HepG2 (cell line): Measurements from ENCODE around the gene ETV5. TPM values are rescaled to one million over a fixed set of nuclear protein-coding genes. Genes with fewer than 3 reads are reported as not detected.
A peak's percentile ranks its signal among the peaks of the same experiment; 100 is the strongest.

Experiments
- ARID2 ChIP-seq: sonication (generic); formaldehyde crosslinking; IDR thresholded peaks from 2 replicates; pipeline ENCODE4 v1.8.1; 2022; ENCODE audit warnings: mild to moderate bottlenecking, missing genetic modification reagents, borderline replicate concordance
- CENPX ChIP-seq: sonication (generic); formaldehyde crosslinking; IDR thresholded peaks from 2 replicates; pipeline ENCODE4 v1.9.0; 2021; ENCODE audit warnings: mild to moderate bottlenecking, missing genetic modification reagents, moderate library complexity
- GATA4 ChIP-seq: sonication (generic); IDR thresholded peaks from 2 replicates; pipeline ENCODE4 v1.6.1; 2016; ENCODE audit warnings: antibody characterized with exemption, low read depth, borderline replicate concordance
- MYPOP ChIP-seq: sonication (generic); formaldehyde crosslinking; IDR thresholded peaks from 2 replicates; pipeline ENCODE4 v1.8.1; 2023; ENCODE audit warnings: mild to moderate bottlenecking, moderate library complexity, missing genetic modification reagents
- NRL ChIP-seq: sonication (generic); formaldehyde crosslinking; IDR thresholded peaks from 2 replicates; pipeline ENCODE4 v1.5.0; 2020; ENCODE audit warnings: missing genetic modification reagents, mild to moderate bottlenecking, moderate library complexity, borderline replicate concordance
- PCBP2 ChIP-seq: fragments of 200-400 bp; formaldehyde crosslinking; optimal IDR thresholded peaks from 2 replicates; pipeline ENCODE3; 2018; ENCODE audit warnings: low read length, low read depth; ENCODE audit not compliant: poor library complexity, severe bottlenecking
- PTBP1 ChIP-seq: fragments of 200-400 bp; formaldehyde crosslinking; IDR thresholded peaks from 2 replicates; pipeline ENCODE4 v1.6.1; 2018; ENCODE audit warnings: low read length, low read depth; ENCODE audit not compliant: poor library complexity, severe bottlenecking
- SIN3A ChIP-seq: IDR thresholded peaks from 2 replicates; pipeline ENCODE4 v1.6.1; 2011; ENCODE audit warnings: low read depth, mild to moderate bottlenecking, control low read depth, low read length, borderline replicate concordance
- SIX1 ChIP-seq: sonication (generic); formaldehyde crosslinking; IDR thresholded peaks from 2 replicates; pipeline ENCODE4 v1.4.0; 2020; ENCODE audit warnings: missing genetic modification reagents, borderline replicate concordance
- SRF ChIP-seq: IDR thresholded peaks from 2 replicates; pipeline ENCODE4 v1.6.1; 2011; ENCODE audit warnings: mild to moderate bottlenecking, low read depth, low read length, moderate library complexity
- ZFY ChIP-seq: sonication (generic); formaldehyde crosslinking; IDR thresholded peaks from 2 replicates; pipeline ENCODE4 v1.4.0; 2020; ENCODE audit warnings: missing genetic modification reagents
- ZNF121 ChIP-seq: sonication (generic); formaldehyde crosslinking; IDR thresholded peaks from 2 replicates; pipeline ENCODE4 v1.5.0; 2020; ENCODE audit warnings: mild to moderate bottlenecking, missing genetic modification reagents
- ZNF235 ChIP-seq: sonication (generic); formaldehyde crosslinking; IDR thresholded peaks from 2 replicates; pipeline ENCODE4 v1.8.1; 2023; ENCODE audit warnings: mild to moderate bottlenecking, missing genetic modification reagents, borderline replicate concordance
- ZNF557 ChIP-seq: sonication (generic); formaldehyde crosslinking; IDR thresholded peaks from 2 replicates; pipeline ENCODE4 v1.4.0; 2020; ENCODE audit warnings: missing genetic modification reagents
- ZNF619 ChIP-seq: sonication (generic); formaldehyde crosslinking; IDR thresholded peaks from 2 replicates; pipeline ENCODE4 v1.4.0; 2020; ENCODE audit warnings: mild to moderate bottlenecking, missing genetic modification reagents
- ZNF780A ChIP-seq: sonication (generic); formaldehyde crosslinking; IDR thresholded peaks from 2 replicates; pipeline ENCODE4 v1.8.0; 2022; ENCODE audit warnings: mild to moderate bottlenecking, missing genetic modification reagents, moderate library complexity
- polyA plus RNA-seq, 8 experiments: library from polyadenylated mRNA; depleted of rRNA in 3 of 8; stranded (reverse) in 7 of 8; unstranded in 1 of 8; fragments of >200 nt; fragmentation: Illumina TruSeq in 4 of 8; extraction: Trizol in 4 of 8; gene quantifications; 2 replicates each; pipeline versions ENCODE4 v1.2.1 to v1.2.3, GENCODE V29; 2011 to 2016; ENCODE audit warnings: low read depth in 4 of 8, missing spikeins in 1 of 8, mixed read lengths in 1 of 8; ENCODE audit not compliant: insufficient read depth in 1 of 8
- total RNA-seq, 5 experiments: library from RNA; depleted of rRNA; stranded (reverse); fragments of >200 nt; fragmentation: Illumina TruSeq; extraction: Trizol; gene quantifications; 2 replicates each; pipeline ENCODE4 v1.2.3, GENCODE V29; 2016; ENCODE audit warnings: low read depth in 1 of 5
- TF ChIP-seq, protein P1 (sequence below): sonication (generic); formaldehyde crosslinking; conservative IDR thresholded peaks from 2 replicates; pipeline ENCODE4 v1.8.0; 2022; ENCODE audit warnings: low read depth, missing genetic modification reagents
- TF ChIP-seq, protein P2 (sequence below), 2 experiments: sonication (generic) in 1 of 2; formaldehyde crosslinking in 1 of 2; IDR thresholded peaks; 2 replicates each; pipeline versions ENCODE4 v1.4.0 to v1.6.1; 2016 to 2020; ENCODE audit warnings: borderline replicate concordance in 1 of 2, low read depth in 1 of 2, mild to moderate bottlenecking in 1 of 2, missing genetic modification reagents in 1 of 2
- TF ChIP-seq, protein P3 (sequence below): sonication (generic); formaldehyde crosslinking; IDR thresholded peaks from 2 replicates; pipeline ENCODE4 v1.5.0; 2020; ENCODE audit warnings: mild to moderate bottlenecking, missing genetic modification reagents

Gene ETV5
- total and polyA plus RNA-seq, 2 of the 13 experiments (the other 11 are each of a cell fraction or from before 2014, with no cell fraction given): 52.9 to 57.2 TPM

DNA sequence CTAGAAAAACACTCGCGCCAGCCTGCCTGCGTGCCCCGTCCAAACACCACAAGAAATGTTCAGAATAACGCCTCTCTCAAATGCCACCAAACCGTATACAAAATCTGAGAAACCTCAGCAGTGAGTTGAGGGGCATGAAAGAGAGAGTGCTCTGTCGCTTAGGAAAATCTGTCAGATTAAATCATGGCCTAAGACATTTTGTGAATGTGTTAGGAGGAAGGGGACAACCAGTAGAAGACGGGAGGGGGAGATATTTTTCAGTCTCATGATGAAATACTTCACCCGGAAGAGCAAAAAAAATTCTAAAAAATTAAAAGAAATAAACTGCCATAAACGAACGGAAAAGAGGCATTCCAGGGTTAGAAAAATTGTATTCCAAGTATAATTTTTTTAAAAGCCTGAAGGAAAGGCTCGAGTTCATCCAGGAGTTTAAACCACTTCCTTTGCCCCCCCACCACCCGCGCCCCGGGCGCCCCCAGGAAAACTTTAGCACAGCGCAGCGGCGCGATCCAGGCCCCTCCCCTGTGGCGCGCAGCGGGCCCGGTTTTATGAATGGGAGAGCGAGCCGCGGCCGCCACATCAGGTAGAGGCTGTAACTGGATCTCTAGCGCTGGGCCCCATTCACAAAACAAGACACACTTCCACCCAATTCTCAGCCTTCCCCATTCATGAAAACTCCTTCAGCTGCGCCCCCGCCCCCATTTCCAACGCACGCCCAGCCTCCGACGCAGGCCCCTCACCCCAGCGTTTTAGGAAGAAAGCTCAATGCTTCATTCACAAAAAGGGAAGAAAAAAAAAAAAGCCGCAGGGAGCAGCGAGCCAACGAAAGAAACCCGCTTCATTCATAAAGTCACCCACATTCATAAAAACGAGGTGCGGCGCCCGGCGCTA is 1.4 kb downstream of the ETV5 start (continued):
- no peak for TF ChIP-seq NRL (CRISPR knock-in tag)
- TF ChIP-seq MYPOP (CRISPR knock-in tag): peak; percentile 91; the same call in 1 of the 2 replicates
- peak; percentile 76 for TF ChIP-seq ZNF121 (CRISPR knock-in tag)
- no peak for TF ChIP-seq PCBP2
- TF ChIP-seq ZNF557 (CRISPR knock-in tag): no peak
- TF ChIP-seq CENPX (CRISPR knock-in tag): no peak
- TF ChIP-seq GATA4: no peak
- no peak for TF ChIP-seq ZNF780A (CRISPR knock-in tag)
- TF ChIP-seq, protein P1, sequence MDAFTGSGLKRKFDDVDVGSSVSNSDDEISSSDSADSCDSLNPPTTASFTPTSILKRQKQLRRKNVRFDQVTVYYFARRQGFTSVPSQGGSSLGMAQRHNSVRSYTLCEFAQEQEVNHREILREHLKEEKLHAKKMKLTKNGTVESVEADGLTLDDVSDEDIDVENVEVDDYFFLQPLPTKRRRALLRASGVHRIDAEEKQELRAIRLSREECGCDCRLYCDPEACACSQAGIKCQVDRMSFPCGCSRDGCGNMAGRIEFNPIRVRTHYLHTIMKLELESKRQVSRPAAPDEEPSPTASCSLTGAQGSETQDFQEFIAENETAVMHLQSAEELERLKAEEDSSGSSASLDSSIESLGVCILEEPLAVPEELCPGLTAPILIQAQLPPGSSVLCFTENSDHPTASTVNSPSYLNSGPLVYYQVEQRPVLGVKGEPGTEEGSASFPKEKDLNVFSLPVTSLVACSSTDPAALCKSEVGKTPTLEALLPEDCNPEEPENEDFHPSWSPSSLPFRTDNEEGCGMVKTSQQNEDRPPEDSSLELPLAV (CRISPR knock-in tag): no peak
- TF ChIP-seq PTBP1: no peak
- TF ChIP-seq ZNF619 (CRISPR knock-in tag): no peak
- 0 out of 2 replicates have a peak, but pooled peaks have one; percentile 22 for TF ChIP-seq ARID2 (CRISPR knock-in tag)
- peak; percentile 74 for TF ChIP-seq ZFY (CRISPR knock-in tag)
- no peak for TF ChIP-seq SRF
- TF ChIP-seq, protein P2, sequence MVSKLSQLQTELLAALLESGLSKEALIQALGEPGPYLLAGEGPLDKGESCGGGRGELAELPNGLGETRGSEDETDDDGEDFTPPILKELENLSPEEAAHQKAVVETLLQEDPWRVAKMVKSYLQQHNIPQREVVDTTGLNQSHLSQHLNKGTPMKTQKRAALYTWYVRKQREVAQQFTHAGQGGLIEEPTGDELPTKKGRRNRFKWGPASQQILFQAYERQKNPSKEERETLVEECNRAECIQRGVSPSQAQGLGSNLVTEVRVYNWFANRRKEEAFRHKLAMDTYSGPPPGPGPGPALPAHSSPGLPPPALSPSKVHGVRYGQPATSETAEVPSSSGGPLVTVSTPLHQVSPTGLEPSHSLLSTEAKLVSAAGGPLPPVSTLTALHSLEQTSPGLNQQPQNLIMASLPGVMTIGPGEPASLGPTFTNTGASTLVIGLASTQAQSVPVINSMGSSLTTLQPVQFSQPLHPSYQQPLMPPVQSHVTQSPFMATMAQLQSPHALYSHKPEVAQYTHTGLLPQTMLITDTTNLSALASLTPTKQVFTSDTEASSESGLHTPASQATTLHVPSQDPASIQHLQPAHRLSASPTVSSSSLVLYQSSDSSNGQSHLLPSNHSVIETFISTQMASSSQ (IDR thresholded peaks at IDR 0.05; ENCODE audit: low read depth): no peak
- TF ChIP-seq, protein P2 (CRISPR knock-in tag; IDR thresholded peaks at IDR 0.05; ENCODE audit: borderline replicate concordance): no peak
- peak; percentile 84 for TF ChIP-seq SIX1 (CRISPR knock-in tag)
- peak; percentile 77; the same call in 1 of the 2 replicates for TF ChIP-seq SIN3A
- TF ChIP-seq, protein P3, sequence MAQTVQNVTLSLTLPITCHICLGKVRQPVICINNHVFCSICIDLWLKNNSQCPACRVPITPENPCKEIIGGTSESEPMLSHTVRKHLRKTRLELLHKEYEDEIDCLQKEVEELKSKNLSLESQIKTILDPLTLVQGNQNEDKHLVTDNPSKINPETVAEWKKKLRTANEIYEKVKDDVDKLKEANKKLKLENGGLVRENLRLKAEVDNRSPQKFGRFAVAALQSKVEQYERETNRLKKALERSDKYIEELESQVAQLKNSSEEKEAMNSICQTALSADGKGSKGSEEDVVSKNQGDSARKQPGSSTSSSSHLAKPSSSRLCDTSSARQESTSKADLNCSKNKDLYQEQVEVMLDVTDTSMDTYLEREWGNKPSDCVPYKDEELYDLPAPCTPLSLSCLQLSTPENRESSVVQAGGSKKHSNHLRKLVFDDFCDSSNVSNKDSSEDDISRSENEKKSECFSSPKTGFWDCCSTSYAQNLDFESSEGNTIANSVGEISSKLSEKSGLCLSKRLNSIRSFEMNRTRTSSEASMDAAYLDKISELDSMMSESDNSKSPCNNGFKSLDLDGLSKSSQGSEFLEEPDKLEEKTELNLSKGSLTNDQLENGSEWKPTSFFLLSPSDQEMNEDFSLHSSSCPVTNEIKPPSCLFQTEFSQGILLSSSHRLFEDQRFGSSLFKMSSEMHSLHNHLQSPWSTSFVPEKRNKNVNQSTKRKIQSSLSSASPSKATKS (CRISPR knock-in tag): no peak
- TF ChIP-seq ZNF235 (CRISPR knock-in tag): no peak
